Fibroblast of villous mesenchyme (primary cell): ENCODE results near the gene TNIK. TPM values are rescaled to one million over a fixed set of nuclear protein-coding genes. Genes with fewer than 3 reads are reported as not detected.
"Not testable (repeated sequence)": the region's sequence is repeated elsewhere in the genome, so short reads cannot be mapped to it uniquely, and the experiment has no call there.

Experiments
- DNase-seq: peaks from one replicate; pipeline ENCODE4 v3.0.0-alpha.2; 2010; ENCODE audit warnings: low read depth
- H3K4me3 ChIP-seq: 2 replicates; pipeline ENCODE4 v1.5.1; 2011; ENCODE audit warnings: low read depth, mild to moderate bottlenecking, low read length
- total RNA-seq: library from RNA; depleted of rRNA; stranded (reverse); fragments of >200 nt; gene quantifications from 2 replicates; pipeline ENCODE4 v1.2.3, GENCODE V29; 2012
- TF ChIP-seq, protein P1 (sequence below): IDR thresholded peaks from 2 replicates; pipeline ENCODE4 v1.5.1; 2012; ENCODE audit warnings: low read depth, mild to moderate bottlenecking, low read length; ENCODE audit not compliant: insufficient read depth

Gene TNIK
- total RNA-seq, 1 donor: 5.2 TPM

DNA sequence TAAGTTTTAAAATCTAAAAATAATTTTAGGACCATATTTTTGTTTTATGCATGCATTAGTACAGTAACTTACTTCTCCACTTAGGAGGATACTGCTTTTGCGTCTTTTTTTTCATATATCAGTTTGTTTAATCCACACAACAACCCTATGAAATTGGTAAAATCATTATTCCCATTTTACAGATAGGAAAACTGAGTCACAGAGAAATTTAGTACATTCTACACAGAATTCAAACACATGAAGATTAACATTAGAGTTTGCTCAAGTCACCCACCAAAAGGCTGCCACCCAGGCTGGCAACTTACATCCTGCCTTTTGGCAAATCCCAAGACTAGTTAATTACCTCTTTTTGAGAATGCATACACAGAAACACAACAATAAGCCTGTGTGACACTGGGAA is 28.7 kb downstream of the TNIK start:
- DNase-seq: no peak
- TF ChIP-seq, protein P1, sequence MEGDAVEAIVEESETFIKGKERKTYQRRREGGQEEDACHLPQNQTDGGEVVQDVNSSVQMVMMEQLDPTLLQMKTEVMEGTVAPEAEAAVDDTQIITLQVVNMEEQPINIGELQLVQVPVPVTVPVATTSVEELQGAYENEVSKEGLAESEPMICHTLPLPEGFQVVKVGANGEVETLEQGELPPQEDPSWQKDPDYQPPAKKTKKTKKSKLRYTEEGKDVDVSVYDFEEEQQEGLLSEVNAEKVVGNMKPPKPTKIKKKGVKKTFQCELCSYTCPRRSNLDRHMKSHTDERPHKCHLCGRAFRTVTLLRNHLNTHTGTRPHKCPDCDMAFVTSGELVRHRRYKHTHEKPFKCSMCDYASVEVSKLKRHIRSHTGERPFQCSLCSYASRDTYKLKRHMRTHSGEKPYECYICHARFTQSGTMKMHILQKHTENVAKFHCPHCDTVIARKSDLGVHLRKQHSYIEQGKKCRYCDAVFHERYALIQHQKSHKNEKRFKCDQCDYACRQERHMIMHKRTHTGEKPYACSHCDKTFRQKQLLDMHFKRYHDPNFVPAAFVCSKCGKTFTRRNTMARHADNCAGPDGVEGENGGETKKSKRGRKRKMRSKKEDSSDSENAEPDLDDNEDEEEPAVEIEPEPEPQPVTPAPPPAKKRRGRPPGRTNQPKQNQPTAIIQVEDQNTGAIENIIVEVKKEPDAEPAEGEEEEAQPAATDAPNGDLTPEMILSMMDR: no peak
- no peak overlapping the region for H3K4me3 ChIP-seq

- H3K4me3 ChIP-seq: no peak overlapping the region
- TF ChIP-seq, protein P1: no peak
- DNase-seq: no peak
Observed at GRCh38 chr3:171430530-171430929, 29.7 kb downstream of the TNIK start.

GRCh38 chr3:171429635-171430034 is 30.6 kb downstream of the TNIK start:
- no peak overlapping the region for H3K4me3 ChIP-seq
- TF ChIP-seq, protein P1: no peak
- DNase-seq: no peak

DNA sequence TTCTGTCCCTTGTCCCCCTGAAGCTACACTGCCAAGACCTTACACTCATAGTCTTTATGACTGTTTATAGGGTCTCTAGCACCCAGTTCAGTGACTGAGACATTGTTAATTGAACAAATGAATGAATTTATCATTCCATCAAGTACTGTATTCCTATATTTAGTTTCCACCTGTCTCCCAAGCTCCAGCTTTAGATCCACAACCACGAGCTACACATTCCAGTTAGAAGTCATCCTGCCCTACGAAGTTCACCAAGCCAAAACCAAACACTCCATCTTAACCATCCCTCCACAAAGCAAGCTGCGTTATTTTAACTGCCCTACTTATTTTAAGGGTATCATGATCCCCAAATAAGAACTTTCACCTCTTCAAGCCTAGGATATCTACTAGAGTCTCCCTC is 31.3 kb downstream of the TNIK start:
- TF ChIP-seq, protein P1: no peak
- H3K4me3 ChIP-seq: no peak overlapping the region
- DNase-seq: no peak

DNA sequence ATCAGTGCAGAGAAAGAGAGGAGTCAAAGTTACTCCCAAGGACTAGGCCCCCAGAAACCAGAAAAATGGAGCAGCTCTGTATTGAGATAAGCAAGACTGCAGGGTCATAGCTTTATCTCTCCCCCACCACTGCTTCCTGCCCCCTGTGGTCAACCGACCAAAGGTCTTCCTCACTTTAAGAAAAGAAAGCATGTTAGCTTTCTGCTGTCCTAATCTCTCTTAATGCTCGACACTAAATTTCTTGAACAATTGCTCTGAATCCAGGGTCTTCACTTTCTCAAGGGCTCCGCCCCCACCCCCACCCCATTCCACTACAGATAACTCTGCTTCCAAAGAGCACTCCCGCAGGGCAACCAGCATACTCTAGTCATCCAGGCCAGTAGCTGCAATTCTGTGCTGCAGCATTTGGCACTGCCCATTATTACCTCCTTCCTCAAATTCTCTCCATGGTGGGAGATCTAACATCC is 31.9 kb downstream of the TNIK start:
- TF ChIP-seq, protein P1: no peak
- no peak overlapping the region for H3K4me3 ChIP-seq
- DNase-seq: no peak

DNA sequence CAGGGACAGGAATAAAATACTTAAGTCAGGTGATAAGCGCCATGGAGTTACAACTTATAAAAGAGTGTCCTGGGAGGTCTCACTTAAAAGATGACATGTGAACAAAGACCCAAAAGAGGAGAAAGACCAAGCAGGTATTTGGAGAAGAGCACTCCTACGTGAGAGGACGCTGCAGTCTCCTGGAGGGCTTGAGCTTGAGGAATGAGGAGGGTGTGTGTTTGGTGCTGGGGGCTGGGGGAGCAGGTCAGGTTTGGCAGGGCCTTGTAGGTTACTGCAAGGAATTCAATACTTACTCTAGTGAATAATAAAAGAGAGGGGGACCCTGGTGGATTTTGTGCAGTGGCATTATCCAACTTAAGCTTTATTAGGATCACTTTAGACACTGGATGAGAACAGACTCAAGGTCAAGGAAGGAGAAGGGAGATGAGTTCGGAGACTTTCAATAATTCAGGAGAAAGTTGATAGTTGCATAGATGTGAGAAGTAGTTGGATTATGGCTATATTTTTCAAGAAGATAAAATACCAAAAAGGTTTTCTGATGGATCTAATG is 32.4 kb downstream of the TNIK start:
- TF ChIP-seq, protein P1: no peak
- no peak for DNase-seq
- H3K4me3 ChIP-seq: no peak overlapping the region

GRCh38 chr3:171424063-171424462 is 36.1 kb downstream of the TNIK start:
- H3K4me3 ChIP-seq, DNase-seq: not testable (repeated sequence)

GRCh38 chr3:171422855-171423254 is 37.4 kb downstream of the TNIK start:
- not testable (repeated sequence) for H3K4me3 ChIP-seq, DNase-seq
